GM21619 (cell line): ENCODE data around the gene STARD3.

Experiments
- ATAC-seq: cut with Tn5 transposase; IDR thresholded peaks from one replicate; pipeline ENCODE4 v1.9.1; 2021; ENCODE audit not compliant: unreplicated experiment

STARD3 gene

DNA sequence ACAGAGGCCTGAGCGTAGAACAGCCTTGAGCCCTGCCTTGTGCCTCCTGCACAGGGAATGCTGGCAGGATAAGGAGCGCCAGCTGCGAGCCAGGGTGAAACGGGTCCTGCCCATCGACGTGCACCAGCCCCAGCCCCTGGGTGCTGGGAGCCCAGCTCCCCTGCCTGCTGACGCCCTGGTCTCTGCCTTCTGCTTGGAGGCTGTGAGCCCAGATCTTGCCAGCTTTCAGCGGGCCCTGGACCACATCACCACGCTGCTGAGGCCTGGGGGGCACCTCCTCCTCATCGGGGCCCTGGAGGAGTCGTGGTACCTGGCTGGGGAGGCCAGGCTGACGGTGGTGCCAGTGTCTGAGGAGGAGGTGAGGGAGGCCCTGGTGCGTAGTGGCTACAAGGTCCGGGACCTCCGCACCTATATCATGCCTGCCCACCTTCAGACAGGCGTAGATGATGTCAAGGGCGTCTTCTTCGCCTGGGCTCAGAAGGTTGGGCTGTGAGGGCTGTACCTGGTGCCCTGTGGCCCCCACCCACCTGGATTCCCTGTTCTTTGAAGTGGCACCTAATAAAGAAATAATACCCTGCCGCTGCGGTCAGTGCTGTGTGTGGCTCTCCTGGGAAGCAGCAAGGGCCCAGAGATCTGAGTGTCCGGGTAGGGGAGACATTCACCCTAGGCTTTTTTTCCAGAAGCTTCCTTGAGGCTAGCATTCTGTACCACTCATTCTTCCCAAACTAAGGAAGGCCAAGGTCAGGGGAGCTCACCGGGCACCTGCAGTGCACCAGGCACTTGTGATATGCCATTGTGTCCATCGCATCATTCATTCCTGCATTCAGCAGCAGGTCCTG is 33.2 kb downstream of the STARD3 start:
- no peak for ATAC-seq

DNA sequence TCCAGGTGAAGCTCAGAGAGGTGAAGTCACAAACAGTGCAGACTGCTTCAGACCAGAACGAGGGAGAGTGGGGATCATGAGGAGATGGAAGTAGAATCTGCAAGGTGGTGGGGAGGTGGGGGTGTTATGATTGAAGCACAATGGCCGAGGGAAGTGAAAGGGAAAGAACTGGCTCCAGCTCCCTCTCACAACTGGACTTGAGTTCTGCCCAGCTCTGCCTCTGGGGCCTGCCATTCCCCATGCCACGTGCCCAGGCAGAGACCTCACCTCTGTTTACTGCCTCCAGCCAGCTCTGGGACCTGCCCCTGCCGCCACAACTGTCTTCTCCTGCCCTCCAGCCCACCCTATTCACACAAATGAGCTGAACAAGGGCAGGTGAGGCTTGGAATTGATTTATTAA is 33.8 kb downstream of the STARD3 start:
- ATAC-seq: no peak

DNA sequence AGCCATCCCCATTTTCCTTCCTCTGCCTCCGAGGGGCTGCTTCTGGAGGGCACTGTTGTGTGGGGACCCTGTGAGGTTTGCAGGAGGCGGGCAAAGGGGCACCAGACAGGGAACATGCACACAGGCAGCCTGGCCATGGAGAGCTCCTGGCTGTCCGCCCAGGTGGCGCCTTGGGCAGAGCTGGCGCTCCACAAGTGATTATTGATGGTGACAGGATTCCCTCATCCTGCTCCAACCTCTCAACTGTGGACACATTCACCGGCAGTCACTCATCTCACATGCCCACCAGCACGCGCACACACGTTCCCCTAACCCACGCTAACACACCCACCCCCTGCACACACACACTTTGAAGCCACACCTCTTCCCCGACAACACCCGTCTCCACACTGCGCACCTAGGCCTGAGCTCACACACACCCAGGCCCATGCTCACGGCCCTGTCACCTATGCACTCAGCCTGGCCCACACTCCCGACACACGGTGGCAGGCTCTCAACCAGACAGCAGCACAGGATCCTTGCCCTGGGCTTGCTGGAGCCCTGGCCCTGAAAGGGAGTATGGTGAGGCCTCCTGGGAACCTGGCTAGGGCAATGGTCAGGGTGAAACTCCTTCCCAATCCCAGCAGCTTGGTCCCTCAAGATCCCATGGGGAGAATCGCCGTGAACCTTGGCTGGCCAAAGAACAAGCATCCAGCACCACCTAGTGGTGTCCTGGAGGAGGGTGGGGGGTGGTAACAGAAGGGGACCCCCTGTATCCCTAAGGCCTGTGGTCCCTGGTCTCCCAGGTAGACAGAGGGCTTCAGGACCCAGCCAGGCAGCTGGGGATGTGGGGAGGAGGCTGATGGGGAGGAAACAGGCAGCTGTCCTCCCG is 34.9 kb downstream of the STARD3 start:
- no peak for ATAC-seq

DNA sequence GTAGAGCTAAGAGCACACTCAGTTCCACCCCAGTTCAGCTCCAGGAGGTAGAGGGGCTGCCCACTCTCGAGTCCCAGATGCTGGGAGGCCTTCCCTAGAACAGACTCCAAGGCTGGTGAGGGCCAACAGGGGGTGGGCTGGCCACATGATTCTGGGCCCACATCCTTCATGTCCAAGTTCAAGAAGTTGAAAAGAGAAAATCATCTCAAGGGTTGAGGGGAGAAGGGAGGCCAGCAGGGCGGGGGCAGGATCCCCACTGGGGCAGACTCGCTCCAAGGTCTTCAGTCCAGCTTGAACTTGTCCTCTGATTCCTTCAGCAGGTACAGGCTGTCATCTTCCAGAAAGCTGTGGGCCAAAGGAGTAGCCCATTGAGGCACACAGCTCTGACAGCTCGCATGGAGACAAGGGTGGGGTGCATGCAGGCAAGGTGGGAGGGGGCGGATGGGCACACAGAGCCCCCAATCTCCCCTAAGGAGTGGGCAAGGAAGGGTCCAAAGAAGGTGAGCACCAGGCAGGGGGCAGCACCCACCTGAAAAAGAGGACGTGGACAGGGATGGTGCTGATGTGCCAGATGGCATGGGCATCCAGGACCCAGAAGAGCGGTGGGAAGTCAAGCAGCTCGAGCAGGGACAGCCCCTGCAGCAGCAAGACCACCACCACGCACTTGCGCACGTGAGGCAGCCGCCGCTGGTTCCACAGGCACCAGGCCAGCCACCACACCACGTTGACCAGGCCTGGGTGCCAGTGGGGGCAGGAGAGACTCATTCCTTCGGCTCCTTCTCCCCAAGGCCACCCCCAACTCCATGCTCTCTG is 35.8 kb downstream of the STARD3 start:
- no peak for ATAC-seq

DNA sequence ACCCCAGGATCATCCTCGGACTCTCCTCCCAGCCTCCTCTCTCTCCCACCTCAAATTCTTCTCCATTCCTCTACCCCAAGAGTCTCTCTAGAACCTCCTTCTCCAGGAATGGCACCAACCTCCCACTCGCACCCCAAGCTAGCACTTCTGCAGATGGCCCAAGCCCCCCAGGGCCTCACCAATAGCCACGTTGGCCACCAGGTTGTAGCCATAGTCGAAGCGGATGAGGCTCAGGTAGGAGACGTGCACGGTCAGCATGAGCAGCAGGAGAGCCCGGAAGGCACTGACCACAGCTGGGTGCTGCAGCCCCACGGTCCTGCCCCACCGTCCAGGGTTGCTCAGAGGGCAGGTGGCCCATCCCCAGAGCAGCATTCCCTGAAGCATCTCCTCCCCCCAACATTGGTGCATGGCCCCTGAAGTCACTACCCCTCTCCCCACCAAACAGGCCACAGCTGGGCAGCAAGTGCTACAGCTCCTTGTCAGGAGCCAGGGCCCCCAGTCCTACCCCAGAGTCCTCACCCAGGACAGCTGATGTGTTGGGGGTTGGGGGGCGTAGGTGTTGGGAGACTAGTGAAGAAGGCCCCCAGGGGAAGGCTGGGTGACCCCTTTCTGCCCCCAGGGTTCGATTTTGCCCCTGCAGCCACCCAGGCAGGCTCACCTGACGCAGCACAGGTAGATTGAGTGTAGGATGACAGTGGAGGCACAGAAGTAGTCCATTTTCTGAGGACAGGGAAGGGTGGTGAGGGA is 36.6 kb downstream of the STARD3 start:
- no peak for ATAC-seq

GRCh38 chr17:39674179-39674578 is 37.2 kb downstream of the STARD3 start:
- no peak for ATAC-seq

- peak; percentile 43 for ATAC-seq
Measured at GRCh38 chr17:39674702-39675389, 37.9 kb downstream of the STARD3 start.

GRCh38 chr17:39675390-39676082 is 38.6 kb downstream of the STARD3 start:
- ATAC-seq: no peak

DNA sequence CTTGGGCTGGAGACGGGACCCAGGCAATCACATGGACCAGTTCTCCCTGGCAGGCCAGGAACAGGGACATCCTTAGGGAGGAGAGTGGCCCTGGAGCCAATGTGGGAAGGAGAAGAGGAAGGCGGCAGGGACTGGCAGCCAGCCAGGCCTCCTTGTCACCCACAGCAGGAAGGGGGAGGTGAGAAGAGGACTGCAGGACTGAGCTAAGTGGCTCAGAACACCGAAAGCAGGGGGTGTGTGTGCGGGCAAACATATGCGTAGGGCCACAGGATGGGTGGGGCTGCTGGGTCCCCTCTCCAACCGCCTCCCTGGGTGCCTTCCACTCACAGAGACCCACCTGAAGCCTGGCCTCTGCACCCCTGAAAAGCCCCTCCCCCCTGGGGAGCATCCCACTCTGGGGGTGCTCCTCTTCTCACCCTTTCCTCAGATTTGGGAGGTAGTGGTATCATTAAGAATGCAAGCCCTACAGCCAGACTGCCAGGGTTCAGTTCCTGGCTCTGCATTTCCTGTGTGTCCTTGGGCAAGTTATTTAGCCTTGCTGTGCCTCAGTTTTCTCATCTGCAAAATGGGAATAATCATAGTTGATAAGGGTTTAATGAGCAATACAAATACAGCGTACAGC is 39.4 kb downstream of the STARD3 start:
- ATAC-seq: no peak

DNA sequence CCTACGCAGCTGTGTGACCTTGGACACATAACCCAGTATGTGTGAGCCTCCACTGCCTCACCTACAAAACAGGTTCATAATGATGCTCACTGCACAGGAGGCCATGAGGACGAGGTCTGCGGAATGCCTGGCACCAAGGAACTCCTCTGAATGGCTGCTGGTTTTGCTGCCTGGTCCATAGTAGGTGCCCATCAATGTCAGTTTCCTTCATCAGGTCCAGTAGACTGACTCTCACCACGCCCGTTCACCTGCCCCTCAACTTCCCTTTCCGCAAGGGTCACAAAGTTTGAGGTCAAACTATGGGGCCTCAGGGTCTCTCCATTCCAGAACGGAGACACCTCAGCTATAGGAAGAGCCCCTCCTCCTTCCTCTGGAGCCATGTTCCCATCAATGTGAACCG is 40.1 kb downstream of the STARD3 start:
- no peak for ATAC-seq

- no peak for ATAC-seq
Measured at GRCh38 chr17:39677542-39678339, 40.8 kb downstream of the STARD3 start.

- ATAC-seq: no peak
Measured at GRCh38 chr17:39678340-39679116, 41.6 kb downstream of the STARD3 start.

- no peak for ATAC-seq
Measured at GRCh38 chr17:39679521-39680192, 42.7 kb downstream of the STARD3 start.

DNA sequence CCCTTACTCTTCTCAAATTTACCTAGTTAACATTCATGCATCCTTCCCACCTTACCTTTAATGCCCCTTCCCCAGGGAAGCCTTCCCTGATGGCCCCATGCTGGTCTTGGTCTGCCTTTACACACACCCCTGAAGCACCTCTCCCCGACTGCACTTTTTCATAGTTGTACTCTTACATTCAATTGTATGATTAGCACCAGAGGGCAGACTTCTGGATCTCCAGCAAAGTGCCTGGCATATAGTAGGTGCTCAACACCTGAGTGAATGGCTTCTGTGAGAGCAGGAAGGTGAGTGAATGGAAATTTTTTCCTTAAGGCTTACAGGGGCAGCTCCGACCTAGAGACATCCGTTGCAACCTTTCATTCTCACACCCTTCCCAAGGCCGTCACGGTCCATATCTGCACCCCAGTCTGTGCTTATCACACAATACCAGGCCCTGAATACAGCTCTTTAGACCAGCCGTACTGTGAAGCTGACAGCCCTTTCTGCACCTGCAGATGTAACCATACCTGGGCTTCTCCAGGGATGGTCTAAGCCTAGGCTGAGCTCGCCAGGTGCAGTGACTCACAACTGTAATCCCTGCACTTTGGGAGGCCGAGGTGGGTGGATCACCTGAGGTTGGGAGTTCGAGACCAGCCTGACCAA is 46.5 kb downstream of the STARD3 start:
- ATAC-seq: no peak

DNA sequence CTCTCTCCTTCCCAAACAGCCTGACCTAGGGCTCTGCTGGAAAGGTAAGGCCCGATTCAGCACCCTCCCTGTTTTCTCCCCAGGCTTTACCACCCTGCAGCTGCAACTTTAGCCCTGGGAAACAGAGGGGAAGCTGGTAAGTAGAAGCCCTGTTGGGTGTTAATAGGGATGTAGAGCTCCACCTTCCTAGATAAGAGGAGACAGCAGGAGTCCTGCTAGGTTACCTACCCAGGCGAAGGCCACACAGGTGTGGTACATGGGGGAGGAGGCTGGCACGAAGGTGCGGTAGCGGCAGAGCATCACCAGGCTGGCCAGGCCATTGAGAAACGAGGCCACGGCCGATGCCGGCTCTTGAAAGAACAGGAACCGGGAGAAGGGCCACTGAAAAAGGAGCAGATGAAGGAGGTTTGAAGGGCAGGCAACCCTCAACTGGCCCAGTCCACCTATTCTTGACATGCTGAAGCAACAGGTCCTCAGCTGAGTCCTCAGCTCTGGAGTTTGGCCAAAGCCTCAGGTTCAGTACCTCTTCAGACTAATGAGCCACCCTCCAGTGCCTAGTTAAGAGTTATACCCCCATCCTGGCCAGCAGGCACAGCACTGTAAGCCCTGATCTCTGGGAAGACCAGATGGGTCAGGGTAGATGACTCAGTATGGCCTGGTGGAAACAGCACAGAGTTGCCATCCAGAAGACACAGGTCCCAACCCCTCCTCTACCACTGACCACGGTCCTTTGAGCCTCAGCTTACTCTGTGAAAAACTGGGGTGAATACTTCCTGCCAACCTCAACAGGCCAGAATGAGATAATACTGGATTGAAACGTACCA is 47.6 kb downstream of the STARD3 start:
- no peak for ATAC-seq
